NCI-H2196 (cell line): ENCODE measurements around the gene PTEN.
"Not testable (repeated sequence)": the region's sequence is repeated elsewhere in the genome, so short reads cannot be mapped to it uniquely, and the experiment has no call there.

Experiments used
- DNase-seq: peaks from one replicate; lab custom pipeline; 2025; ENCODE audit not compliant: unreplicated experiment; lab: John Stamatoyannopoulos, UW

PTEN gene

DNA sequence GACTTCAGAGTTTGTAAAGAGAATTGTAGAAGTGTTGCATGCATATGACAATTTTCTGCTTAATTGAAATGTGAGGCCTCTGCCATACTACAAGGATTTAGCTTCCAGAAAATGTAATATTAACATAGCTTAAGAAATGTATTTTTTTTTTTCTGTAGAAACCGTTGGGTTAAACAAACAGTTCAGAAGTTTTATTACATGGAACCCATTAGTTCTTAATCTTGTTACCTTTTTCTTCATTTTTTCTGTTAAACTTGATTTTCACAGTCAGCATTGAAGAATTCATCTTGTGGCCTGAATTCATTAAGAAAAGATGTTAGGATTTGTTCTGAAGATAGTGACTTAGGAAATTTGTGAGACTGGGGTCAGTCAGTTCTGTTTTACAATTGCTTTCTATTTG is 4.9 kb downstream of the PTEN start:
- no peak for DNase-seq

DNA sequence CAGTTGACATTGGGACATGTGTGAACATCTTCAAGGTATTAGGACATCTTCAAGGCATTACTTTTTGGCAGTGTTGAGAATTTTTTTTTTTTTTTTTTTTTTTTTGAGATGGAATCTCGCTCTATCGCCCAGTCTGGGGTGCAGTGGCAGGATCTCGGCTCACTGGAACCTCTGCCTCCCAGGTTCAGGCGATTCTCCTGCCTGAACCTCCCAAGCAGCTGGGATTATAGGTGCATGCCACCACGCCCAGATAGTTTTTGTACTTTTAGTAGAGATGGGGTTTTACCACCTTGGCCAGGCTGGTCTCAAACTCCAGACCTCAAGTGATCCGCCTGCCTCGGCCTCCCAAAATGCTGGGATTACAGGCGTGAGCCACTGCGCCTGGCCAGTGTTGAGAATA is 5.7 kb downstream of the PTEN start:
- DNase-seq, result not testable (repeated sequence)

DNA sequence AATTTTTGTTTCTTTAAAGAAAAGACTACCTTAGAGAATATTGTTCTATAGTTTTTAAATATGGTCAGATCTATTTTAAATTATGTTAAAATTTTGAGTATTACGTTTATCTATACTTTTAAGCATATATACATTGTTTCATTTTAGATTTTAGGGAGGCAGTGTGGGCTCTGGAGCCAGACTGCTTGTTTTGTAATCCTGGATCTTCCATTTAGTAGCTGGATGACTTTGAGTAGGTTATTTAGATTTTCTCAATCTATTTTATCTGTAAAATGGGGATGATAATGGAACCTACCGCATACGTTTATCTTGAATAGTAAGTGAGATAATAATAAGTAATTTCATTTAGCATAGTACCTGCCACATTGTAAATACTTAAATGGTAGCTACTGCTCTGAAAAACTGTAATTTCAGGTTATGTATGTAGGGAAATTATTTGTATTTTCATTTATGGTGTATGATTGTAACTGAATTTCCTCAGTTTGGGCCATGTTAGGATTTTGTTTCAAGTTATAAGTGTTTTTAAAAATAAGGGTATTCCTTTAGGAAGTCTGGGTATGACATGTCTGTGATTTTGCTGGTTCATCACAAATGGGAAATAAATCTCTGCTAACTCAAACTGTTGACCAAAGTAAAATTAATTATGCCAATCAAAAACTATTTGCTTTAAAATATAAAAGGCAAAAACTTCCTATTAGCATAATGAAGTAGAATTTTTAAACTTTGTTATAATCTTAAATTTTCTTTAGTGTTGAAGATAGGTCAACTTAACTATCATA is 6.5 kb downstream of the PTEN start:
- no peak for DNase-seq

DNA sequence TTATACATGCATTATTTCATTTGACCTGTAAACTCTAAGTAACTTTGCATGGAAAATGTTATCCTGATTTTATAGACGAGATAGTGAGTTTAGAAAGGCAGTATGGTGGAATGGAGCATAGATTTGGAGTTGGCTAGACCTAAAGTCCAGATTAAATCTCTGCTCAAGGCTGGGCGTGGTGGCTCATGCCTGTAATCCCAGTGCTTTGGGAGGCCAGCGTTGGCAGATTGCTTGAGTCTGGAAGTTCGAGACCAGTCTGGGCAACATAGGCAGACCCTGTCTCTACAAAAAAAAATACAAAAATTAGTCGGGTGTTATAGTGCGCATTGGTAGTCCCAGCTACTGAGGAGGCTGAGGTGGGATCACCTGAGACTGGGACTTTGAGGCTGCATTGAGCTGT is 9.4 kb downstream of the PTEN start:
- DNase-seq, result no peak

DNA sequence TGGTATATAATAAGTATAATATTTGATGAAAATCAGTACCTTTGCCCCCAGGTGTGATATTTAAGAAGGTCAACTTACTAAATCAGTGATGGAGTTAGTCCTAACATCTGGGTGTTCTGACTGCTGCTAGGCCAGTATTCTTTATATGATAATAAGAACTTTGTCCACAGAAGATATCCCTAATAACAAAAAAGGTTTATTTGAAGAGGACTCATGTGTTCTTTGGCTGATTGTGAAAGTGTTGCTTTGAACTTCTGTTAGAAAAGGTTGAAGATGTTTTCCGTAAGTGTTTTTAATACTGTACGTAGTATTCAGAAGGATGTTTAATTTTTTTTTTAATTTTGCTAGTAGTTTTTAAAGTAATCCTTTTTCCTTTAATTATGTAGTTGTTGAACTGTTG is 10.2 kb downstream of the PTEN start:
- no peak for DNase-seq

DNA sequence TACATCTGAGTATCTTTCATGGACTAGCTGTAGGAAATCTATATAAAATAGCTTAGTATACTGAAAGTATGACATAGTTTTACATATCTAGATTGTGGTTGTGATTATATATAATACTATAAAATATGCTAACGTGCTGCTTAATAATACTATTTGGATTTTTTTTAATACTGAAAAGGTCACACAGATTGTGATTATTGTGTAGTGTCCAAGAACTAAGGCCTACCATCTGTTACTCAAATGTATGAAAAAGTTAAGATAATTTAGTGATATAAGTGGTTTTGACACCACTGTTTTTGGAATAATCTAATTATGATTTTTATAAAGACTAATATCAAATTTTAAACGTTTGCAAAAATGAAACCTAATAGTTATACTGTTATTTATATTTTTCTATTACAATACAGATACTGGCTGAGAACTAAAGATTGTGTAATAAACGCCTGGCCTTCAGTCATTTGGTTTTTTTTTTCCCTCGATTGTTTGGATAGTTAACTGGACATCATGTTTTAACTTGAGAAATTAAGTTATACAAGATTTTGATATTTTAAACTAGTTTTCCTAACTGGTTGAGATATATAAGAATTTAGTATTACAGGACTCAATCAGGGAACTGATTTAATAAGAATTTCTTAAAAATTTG is 12.6 kb downstream of the PTEN start:
- no peak for DNase-seq

DNA sequence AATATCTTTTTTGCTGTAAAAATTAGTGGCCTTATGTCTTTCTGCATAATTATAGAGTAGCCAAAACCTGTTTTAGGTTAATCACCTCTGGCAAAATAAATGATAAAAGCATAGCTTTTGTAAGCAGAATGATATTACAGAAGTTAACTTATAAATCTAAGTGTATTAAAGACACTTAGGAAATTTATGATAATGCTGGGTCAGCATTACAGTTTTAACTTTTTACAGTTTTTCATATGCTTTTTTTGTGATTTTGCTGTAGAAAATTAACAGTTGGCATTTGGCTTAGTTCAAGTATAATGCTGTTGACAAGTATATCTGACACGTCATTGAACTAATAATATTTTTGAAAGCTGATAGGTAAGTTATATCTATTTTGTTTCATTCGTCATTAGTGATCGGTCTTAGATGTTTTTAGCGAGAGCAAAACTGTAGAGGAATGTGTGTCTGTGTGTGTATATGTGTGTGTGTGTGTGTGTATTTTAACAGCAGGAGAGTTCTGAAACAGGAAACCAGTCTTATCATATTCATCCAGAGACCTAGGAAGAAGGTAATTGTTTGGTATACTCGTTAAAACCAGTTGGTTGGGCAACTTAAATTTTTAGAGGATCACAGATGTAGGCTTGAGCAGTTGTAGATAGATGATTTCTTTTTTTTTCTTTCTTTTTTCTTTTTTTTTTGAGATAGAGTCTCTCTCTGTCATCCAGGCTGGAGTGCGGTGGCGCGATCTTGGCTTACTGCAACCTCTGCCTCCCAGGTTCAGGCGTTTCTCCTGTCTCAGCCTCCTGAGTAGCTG is 15.4 kb downstream of the PTEN start:
- DNase-seq, result no peak

DNA sequence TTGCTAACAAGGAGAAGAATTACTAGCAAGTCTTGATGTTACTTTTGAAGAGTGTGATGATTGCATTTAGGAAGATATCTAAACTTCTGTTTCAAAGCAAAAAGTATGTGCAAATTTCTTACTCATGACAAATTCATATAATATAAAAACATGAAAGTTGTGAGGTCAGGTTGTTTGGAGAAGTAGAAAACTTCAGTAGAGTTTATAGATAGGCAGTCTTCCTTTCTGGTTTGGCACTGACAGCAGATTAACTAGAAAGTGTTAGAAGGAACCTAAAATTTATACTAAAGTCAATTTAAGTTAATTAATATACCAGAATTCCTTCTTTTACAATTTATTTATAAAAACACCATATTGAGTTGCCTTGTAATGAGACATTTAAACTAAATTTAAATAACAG is 16.9 kb downstream of the PTEN start:
- DNase-seq, result no peak

DNA sequence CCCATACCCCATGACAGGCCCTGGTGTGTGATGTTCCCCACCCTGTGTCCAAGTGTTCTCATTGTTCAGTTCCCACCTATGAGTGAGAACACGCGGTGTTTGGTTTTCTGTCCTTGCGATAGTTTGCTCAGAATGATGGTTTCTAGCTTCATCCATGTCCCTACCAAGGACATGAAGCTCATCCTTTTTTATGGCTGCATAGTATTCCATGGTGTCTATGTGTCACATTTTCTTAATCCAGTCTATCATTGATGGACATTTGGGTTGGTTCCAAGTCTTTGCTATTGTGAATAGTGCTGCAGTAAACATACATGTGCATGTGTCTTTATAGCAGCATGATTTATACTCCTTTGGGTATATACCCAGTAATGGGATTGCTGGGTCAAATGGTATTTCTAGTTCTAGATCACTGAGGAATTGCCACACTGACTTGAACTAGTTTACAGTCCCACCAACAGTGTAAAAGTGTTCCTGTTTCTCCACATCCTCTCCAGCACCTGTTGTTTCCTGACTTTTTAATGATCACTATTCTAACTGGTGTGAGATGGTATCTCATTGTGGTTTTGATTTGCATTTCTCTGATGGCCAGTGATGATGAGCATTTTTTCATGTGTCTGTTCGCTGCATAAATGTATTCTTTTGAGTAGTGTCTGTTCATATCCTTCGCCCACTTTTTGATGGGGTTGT is 18.1 kb downstream of the PTEN start:
- not testable (repeated sequence) for DNase-seq

DNA sequence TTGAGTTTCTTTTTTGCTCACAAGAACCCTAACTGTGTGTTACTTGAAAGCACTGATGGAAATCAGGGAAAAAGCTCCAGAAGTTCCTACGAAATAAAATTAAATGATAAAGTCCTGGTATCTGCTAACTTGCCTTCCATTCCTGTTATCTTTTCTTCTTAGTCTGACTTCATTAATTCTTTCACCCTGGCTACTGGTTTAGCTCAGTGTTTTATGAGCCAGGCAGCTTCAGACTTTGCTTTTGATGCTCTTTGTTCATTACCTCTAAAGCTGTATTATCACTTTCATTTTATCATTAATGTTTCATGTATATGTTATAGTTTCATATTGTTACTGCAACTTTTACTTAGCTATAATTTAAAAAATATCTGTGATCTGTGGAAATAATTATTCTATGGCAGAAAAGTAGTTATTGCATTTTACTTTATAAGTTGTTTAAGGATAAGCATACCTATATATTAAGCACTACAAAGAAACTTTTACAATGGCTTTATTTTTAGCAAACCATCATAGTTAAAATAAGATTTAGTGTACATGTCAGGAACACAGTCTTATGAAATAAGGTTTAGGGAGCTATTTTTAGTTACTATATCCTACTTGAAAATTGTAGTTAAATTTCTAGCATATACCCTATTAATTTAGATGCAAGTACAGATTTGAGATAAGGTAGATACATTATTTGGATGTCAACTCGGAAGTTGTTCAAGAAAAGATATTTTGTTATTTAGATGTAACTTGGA is 19.3 kb downstream of the PTEN start:
- no peak for DNase-seq

DNA sequence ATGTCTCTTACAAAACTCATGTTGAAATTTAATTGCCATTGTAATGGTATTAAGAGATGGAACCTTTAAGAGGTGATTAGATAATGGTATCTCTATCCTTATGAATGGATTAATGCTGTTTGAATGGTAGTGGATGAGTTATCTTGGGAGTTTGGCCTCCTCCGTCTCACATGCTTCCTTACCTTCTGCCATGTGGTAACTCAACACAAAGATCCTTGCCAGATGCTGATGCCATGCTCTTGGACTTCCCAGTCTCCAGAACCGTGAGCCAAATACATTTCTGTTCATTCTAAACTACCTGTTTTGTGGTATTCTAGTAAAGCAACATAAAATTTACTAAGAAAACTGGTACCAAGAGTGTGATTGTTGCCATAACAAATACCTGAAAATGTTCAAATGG is 23.2 kb downstream of the PTEN start:
- no peak for DNase-seq

DNA sequence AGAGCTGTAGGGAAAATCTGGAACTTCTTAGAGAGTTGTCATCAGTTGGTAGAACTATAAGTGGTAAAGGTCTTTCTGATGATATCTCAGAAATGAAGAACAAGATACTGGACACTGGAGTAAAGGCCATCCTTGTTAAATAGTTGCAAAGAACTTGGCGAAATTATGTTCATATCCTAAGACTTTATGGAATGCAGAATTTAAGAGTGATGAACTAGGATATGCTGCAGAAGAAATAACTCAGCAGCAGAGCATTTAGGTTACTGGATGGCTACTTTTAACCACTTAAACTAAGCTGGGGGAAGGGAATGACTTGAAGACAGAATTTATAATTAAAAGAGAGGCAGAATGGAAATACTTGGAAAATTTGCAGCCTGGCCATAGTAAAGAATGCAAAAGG is 23.7 kb downstream of the PTEN start:
- no peak for DNase-seq

DNA sequence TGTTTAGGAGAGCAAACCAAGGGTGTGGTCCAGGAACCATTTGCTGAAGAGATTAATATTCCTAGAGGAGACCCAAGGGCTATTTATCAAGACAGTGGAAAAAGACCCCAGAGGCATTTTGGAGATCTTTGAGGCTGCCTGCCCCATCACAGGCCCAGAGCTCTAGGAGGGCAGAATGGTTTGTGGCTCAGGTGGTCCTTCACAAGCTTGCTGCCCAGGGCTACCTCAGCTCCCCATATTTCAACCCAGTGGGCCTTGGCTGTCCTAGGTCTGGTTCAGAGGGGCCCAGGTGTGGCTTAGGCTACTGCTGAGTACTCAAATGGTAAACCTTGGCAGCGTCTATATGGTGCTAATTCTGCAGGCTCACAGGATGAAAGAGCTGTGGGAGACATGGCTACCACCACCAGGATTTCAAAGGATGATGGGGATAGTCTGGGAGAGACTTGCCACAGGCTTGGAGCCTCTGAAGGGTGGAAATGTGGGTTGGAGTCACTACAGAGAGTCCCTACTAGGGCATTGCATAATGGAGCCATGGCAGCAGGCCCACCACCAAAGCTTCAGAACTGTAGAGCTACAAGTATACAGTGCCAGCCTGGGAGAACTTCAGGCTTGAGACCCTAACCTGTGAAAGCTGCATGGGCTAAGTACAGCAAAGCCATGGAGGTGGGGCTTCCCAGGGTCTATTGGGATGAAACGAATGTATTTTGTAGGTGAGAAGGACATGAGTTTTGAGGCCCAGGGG is 24.3 kb downstream of the PTEN start:
- no peak for DNase-seq

DNA sequence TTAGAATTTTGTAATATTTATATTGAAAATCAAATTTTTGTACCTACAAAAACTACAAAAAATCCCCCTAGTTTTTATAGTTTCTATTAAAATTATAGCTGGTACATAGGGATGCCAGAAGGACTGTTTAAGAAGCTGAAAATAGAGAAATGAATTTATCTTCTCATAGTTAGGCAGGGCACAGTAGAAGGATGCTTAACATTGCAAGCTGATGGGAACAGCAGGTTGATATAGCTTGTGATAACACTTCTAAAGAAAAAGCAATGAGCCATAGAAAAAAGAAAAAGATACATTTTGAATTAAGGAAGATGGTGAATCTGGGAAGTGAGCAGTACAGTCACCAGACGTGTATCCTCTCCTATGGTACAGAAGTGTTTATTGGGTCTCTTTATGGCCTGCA is 32.0 kb downstream of the PTEN start:
- no peak for DNase-seq

DNA sequence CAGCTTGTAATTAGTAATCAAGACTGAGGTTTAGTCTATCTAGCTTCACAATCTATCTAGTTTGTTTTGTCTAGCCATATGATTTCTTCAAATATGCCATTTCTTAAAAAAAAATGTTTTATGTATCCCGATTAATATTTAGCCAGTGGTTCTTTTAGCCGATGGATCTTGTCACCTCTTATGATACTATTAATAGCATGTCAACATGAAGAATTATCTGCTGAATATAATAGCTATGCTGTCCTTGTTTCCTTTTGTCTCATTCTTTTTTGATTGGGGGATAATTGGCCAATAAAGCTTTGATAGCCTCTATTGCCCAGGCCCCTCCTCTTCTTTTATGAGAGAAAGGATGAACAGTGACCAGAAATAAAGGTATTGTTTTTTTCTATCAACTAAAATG is 32.8 kb downstream of the PTEN start:
- DNase-seq, result no peak

DNA sequence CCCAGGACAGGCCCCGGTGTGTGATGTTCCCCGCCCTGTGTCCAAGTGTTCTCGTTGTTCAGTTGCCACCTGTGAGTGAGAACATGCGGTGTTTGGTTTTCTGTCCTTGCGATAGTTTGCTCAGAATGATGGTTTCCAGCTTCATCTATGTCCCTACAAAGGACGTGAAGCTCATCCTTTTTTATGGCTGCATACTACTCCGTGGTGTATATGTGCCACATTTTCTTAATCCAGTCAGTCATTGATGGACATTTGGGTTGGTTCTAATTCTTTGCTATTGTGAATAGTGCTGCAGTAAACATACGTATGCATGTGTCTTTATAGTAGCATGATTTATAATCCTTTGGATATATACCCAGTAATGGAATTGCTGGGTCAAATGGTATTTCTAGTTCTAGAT is 34.5 kb downstream of the PTEN start:
- DNase-seq, result not testable (repeated sequence)

DNA sequence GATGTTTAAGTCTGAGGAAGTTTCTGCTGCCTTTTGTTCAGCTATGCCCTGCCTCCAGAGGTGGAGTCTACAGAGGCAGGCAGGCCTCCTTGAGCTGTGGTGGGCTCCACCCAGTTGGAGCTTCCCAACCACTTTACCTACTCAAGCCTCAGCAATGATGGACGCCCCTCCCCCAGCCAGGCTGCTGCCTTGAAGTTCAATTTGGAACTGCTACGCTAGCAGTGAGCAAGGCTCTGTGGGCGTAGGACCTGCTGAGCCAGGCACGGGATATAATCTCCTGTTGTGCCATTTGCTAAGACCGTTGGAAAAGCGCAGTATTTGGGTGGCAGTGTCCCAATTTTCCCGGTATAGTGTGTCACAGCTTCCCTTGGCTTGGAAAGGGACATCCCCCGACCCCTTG is 40.0 kb downstream of the PTEN start:
- not testable (repeated sequence) for DNase-seq

DNA sequence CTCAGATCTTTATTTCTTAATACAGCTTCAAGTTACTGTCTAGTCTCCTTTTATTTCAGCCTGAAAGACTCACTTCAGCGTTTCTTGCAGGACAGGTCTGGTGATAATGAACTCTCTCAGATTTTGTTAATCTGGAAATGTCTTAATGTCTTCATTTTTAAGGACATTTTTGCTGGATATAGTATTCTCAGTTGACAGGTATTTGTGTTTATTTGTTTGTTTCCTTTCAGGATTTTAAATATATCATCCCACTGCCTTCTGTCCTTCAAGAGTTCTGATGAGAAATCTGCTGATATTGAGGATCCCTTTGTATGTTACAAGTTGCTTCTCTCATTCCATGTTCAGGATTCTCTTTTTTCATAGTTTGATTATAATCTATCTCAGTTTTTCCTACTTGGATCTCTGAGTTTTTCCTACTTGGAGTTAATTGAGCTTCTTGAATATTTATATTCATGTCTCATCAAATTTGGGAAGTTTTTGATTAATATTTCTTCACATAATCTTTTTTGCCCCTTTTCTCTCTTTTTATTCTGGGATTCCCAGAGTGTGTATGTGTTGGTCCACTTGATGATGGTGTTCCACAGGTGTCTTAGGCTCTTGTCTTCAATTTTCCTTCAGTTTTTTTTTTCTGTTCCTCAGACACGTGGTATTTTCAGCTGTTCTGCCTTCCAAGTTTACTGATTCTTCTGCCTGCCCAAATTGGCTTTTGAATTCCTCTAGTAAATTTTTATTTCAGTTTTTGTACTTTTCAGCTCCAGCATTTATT is 49.9 kb downstream of the PTEN start:
- DNase-seq, result peak; percentile 5

DNA sequence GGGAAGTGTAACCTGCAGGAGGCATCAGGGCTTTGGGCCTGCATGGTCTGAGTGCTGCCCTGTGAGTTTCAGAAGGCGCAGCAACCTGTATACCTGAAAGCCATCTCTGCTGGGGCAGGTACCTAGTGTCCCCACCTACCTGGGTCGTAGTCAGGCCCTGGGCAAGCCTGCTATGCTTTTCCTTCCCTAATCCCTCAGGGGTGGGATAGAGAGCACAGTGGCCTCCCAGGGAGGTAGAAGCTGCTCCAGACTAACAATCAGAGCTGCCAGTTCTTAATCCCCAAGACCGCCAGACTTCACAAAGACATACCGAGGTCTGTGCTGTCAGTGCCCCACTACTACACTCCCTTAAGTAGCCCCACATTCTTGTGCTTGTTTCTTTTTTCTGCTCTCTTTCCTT is 52.0 kb downstream of the PTEN start:
- no peak for DNase-seq
